ENCODE results near the gene UBE2D2.

DNA sequence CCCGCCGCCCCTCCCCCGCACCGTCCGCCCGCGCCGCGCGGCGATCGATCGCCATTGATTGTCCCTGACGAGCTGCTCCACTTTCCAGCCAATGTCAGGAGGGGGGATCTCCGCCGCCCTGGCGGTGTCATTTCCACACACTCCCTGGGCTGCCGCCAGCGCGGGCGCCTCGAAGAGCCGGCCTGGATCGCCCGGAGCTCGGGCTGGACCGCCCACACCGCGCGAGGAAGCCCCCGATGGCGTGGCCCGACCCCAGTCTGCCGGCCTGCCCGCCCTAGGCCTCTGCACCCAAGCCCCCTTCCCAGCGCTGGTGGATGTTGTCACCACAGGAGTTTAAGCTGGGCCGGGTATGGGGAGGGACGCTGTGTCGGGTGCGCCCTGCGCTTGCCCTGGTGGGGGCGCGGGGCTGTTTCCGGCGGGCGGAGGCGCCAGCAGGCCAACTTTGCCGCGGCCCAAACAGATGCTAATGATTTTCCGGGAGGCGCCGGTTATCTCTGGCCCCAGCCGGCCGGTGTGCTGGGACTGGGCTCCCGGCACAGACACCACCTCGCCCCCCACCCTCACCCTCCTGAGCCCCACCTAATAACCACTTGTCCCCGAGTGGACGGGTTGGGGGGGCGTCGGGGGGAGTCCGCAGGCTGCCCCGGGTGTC is 76.4 kb downstream of the UBE2D2 start:
- TF ChIP-seq, protein P1, sequence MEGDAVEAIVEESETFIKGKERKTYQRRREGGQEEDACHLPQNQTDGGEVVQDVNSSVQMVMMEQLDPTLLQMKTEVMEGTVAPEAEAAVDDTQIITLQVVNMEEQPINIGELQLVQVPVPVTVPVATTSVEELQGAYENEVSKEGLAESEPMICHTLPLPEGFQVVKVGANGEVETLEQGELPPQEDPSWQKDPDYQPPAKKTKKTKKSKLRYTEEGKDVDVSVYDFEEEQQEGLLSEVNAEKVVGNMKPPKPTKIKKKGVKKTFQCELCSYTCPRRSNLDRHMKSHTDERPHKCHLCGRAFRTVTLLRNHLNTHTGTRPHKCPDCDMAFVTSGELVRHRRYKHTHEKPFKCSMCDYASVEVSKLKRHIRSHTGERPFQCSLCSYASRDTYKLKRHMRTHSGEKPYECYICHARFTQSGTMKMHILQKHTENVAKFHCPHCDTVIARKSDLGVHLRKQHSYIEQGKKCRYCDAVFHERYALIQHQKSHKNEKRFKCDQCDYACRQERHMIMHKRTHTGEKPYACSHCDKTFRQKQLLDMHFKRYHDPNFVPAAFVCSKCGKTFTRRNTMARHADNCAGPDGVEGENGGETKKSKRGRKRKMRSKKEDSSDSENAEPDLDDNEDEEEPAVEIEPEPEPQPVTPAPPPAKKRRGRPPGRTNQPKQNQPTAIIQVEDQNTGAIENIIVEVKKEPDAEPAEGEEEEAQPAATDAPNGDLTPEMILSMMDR (IDR thresholded peaks at IDR 0.05): peak; percentile 13 to 36 (median 28)
- TF ChIP-seq POLR2AphosphoS5 (IDR thresholded peaks at IDR 0.05): peak in 3 of 4 donors; percentile 58 to 78 (median 59)
